ENCODE results near the gene SNAP91. TPM values are rescaled to one million over a fixed set of nuclear protein-coding genes. Genes with fewer than 3 reads are reported as not detected.

SNAP91 gene
- total and polyA plus RNA-seq, 7 donors: 0.60 to 3.2 (median 2.0) TPM; not detected in 1

GRCh38 chr6:83539678-83540077 is 169.2 kb downstream of the SNAP91 start:
- 75 to 79% methylated on average over 4 of the region's 4 CpGs for WGBS, 2 donors
- H3K36me3 ChIP-seq: no peaks in the 10 kb centered on the region

GRCh38 chr6:83536647-83537589 is 172.0 kb downstream of the SNAP91 start:
- Histone ChIP-seq H3K4me3 (no peak overlapping the region), H3K27ac (no peak overlapping the region), H3K4me1 (no peaks in the 10 kb centered on the region), H3K36me3 (no peaks in the 10 kb centered on the region), H3K27me3 (no peaks in the 10 kb centered on the region), H3K9me3 (no peaks in the 10 kb centered on the region)
- WGBS, 2 donors: 70 to 76% methylated on average over 4 of the region's 4 CpGs
- intact Hi-C loops (cut with DNase I): no loop called here
- DNase-seq: no peak
- no peak for TF ChIP-seq EP300 (IDR thresholded peaks at IDR 0.05)
- TF ChIP-seq, protein P1, sequence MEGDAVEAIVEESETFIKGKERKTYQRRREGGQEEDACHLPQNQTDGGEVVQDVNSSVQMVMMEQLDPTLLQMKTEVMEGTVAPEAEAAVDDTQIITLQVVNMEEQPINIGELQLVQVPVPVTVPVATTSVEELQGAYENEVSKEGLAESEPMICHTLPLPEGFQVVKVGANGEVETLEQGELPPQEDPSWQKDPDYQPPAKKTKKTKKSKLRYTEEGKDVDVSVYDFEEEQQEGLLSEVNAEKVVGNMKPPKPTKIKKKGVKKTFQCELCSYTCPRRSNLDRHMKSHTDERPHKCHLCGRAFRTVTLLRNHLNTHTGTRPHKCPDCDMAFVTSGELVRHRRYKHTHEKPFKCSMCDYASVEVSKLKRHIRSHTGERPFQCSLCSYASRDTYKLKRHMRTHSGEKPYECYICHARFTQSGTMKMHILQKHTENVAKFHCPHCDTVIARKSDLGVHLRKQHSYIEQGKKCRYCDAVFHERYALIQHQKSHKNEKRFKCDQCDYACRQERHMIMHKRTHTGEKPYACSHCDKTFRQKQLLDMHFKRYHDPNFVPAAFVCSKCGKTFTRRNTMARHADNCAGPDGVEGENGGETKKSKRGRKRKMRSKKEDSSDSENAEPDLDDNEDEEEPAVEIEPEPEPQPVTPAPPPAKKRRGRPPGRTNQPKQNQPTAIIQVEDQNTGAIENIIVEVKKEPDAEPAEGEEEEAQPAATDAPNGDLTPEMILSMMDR (IDR thresholded peaks at IDR 0.05): no peak

More at GRCh38 chr6:83539678-83540077, 169.2 kb downstream of the SNAP91 start:
- intact Hi-C loops (cut with DNase I): no loop called here
- no peaks in the 10 kb centered on the region for H3K27me3 ChIP-seq
- TF ChIP-seq, protein P1 (IDR thresholded peaks at IDR 0.05): no peak
- TF ChIP-seq POLR2AphosphoS5 (IDR thresholded peaks at IDR 0.05) (no peak), POLR2A (IDR thresholded peaks at IDR 0.05) (no peak), EP300 (IDR thresholded peaks at IDR 0.05) (no peak)
- no peaks in the 10 kb centered on the region for H3K9me3 ChIP-seq
- H3K27ac ChIP-seq: no peak overlapping the region
- H3K4me3 ChIP-seq: no peak overlapping the region
- H3K4me1 ChIP-seq: no peaks in the 10 kb centered on the region
- no peak for DNase-seq

- no peak overlapping the region for H3K4me3 ChIP-seq
- no peaks in the 10 kb centered on the region for H3K36me3 ChIP-seq
- H3K27ac ChIP-seq: no peak overlapping the region
- H3K9me3 ChIP-seq: no peaks in the 10 kb centered on the region
- H3K4me1 ChIP-seq: no peaks in the 10 kb centered on the region
- TF ChIP-seq POLR2AphosphoS5 (IDR thresholded peaks at IDR 0.05) (no peak), POLR2A (IDR thresholded peaks at IDR 0.05) (no peak), EP300 (IDR thresholded peaks at IDR 0.05) (no peak)
- TF ChIP-seq, protein P1 (IDR thresholded peaks at IDR 0.05): no peak
- no peak for DNase-seq
- intact Hi-C loops (cut with DNase I): no loop called here
- no peaks in the 10 kb centered on the region for H3K27me3 ChIP-seq
- WGBS, 2 donors: 26 to 48% methylated on average over 5 of the region's 5 CpGs
Measured at GRCh38 chr6:83536034-83536646, 172.8 kb downstream of the SNAP91 start.

DNA sequence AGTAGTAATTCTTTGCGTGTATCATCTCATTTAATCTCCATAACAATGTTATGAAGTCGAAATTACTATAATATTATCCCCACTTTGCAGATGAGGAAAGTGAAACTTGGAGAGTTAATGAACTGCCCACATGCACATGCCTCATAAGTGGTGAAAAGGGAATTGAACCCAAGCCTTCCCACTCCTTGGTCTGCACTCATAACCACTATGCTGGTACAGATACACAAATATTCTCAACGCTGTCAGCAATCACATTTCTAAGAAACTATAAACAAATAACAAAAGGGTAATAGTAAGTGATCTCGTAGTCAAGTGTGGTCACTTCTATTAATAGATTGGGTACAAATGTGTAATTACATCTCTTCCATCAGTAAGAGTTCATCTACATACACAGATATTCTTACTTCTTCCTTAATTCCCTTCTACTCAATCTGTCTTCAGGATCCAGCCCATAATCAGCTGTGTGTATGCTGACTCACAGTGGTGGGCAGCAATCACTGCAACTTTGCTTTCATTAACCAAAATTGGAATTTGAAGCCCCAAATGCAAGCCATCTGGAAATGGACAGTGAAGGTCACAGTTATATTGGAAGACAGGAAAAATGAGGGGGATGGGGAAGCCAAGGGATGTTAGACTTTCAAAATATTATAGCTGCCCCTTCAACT is 190.0 kb downstream of the SNAP91 start:
- WGBS, 2 donors: 81 to 84% methylated on average over 4 of the region's 4 CpGs
- Histone ChIP-seq H3K4me1 (no peaks in the 10 kb centered on the region), H3K4me3 (no peak overlapping the region), H3K9me3 (no peaks in the 10 kb centered on the region), H3K27me3 (no peaks in the 10 kb centered on the region), H3K27ac (no peak overlapping the region), H3K36me3 (no peaks in the 10 kb centered on the region)
- TF ChIP-seq, protein P1 (IDR thresholded peaks at IDR 0.05): no peak
- no peak for TF ChIP-seq EP300 (IDR thresholded peaks at IDR 0.05)
- TF ChIP-seq POLR2A (IDR thresholded peaks at IDR 0.05): no peak
- no peak for TF ChIP-seq POLR2AphosphoS5 (IDR thresholded peaks at IDR 0.05)
- intact Hi-C loops (cut with DNase I): loop anchor here (10.0 kb wide), 1 partner anchor 454 kb away; the partner anchor contains the start of genes DOP1A and UBE3D
- DNase-seq: no peak
